ENCODE results near the gene PIAS3.

Gene PIAS3

DNA sequence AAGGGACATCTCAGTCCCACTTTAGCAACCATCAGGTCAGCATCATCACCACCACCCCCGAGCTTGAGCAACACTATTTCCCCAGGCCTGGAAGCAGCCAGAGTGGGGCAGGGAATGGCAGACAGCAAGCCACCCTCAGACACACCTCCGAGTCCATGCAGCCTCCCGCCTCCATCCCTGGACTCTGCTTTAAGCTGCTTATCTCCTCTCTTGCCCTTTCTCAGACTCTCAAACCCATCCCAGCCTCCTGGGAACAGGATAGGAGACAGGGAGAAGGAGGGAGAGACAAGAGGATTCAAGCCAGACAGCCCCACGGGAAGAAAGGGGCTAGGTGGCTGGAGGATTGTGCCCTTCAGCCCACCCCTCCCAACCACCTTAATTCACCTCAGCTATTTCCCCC, 1.7 kb downstream of the PIAS3 start:
- Histone ChIP-seq H3K9me3 (ENCODE audit: control insufficient read depth, insufficient read depth, low read depth, low read length) (no peaks in the 10 kb centered on the region), H3K4me1 (ENCODE audit: control insufficient read depth, insufficient read depth, low read length) (no peaks in the 10 kb centered on the region), H3K27ac (ENCODE audit: extremely low read depth, low read depth, low read length) (no peak overlapping the region), H3K4me3 (ENCODE audit: low read depth, low read length) (no peak overlapping the region), H3K36me3 (ENCODE audit: control insufficient read depth in 2 of 2, insufficient read depth in 1 of 2, low read length in 2 of 2) (peaks cover 14 to 49% of the 10 kb centered on the region in 2 experiments)
- ChIA-PET POLR2A (interaction anchor here (2.9 to 4.6 kb wide), 2 partner anchors 10 to 33 kb away, joined by 23 to 127 read pairs; partner anchors contain the start of genes NUDT17, POLR3C and RNF115), CTCF (interaction anchor here (1.0 to 9.6 kb wide), 3 partner anchors 11 to 53 kb away, joined by 4 to 190 read pairs (median 25); partner anchors contain the start of genes ITGA10 and NUDT17)
- no peak for TF ChIP-seq KLF9 (tag by site-specific recombination; IDR thresholded peaks at IDR 0.05; ENCODE audit: low read depth)
- no peak for TF ChIP-seq ZNF341 (tag by site-specific recombination; IDR thresholded peaks at IDR 0.05; ENCODE audit: low read depth)
- no peak for TF ChIP-seq ZNF510 (tag by site-specific recombination; IDR thresholded peaks at IDR 0.05; ENCODE audit: insufficient replicate concordance)
- TF ChIP-seq INSM2 (tag by site-specific recombination; IDR thresholded peaks at IDR 0.05), result no peak
- no peak for TF ChIP-seq ZIC2 (tag by site-specific recombination; IDR thresholded peaks at IDR 0.05)
- TF ChIP-seq, protein P1, sequence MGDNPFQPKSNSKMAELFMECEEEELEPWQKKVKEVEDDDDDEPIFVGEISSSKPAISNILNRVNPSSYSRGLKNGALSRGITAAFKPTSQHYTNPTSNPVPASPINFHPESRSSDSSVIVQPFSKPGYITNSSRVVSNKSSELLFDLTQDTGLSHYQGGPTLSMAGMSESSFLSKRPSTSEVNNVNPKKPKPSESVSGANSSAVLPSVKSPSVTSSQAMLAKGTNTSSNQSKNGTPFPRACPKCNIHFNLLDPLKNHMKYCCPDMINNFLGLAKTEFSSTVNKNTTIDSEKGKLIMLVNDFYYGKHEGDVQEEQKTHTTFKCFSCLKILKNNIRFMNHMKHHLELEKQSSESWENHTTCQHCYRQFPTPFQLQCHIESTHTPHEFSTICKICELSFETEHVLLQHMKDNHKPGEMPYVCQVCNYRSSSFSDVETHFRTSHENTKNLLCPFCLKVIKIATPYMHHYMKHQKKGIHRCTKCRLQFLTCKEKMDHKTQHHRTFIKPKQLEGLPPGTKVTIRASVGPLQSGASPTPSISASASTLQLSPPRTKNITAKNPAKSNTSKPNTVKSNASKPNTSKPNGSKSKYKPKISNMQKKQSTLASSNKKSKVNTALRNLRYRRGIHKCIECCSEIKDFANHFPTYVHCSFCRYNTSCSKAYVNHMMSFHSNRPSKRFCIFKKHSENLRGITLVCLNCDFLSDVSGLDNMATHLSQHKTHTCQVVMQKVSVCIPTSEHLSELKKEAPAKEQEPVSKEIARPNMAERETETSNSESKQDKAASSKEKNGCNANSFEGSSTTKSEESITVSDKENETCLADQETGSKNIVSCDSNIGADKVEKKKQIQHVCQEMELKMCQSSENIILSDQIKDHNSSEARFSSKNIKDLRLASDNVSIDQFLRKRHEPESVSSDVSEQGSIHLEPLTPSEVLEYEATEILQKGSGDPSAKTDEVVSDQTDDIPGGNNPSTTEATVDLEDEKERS (tag by site-specific recombination; IDR thresholded peaks at IDR 0.05), result no peak
- TF ChIP-seq ZNF645 (tag by site-specific recombination; IDR thresholded peaks at IDR 0.05), result no peak
- TF ChIP-seq ZNF394 (tag by site-specific recombination; IDR thresholded peaks at IDR 0.05; ENCODE audit: borderline replicate concordance), result no peak
- TF ChIP-seq PBX3 (CRISPR knock-in tag; IDR thresholded peaks at IDR 0.05), result no peak
- TF ChIP-seq ZFP41 (tag by site-specific recombination; IDR thresholded peaks at IDR 0.05; ENCODE audit: borderline replicate concordance), result no peak
- TF ChIP-seq, protein P2, sequence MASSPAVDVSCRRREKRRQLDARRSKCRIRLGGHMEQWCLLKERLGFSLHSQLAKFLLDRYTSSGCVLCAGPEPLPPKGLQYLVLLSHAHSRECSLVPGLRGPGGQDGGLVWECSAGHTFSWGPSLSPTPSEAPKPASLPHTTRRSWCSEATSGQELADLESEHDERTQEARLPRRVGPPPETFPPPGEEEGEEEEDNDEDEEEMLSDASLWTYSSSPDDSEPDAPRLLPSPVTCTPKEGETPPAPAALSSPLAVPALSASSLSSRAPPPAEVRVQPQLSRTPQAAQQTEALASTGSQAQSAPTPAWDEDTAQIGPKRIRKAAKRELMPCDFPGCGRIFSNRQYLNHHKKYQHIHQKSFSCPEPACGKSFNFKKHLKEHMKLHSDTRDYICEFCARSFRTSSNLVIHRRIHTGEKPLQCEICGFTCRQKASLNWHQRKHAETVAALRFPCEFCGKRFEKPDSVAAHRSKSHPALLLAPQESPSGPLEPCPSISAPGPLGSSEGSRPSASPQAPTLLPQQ (tag by site-specific recombination; IDR thresholded peaks at IDR 0.05), result no peak
- TF ChIP-seq ZNF16 (tag by site-specific recombination; IDR thresholded peaks at IDR 0.05; ENCODE audit: low read depth), result no peak
- no peak for TF ChIP-seq ZNF266 (tag by site-specific recombination; IDR thresholded peaks at IDR 0.05; ENCODE audit: low read depth)
- no peak for TF ChIP-seq ZNF585B (tag by site-specific recombination; IDR thresholded peaks at IDR 0.05)

- Histone ChIP-seq H3K4me1 (ENCODE audit: control insufficient read depth, insufficient read depth, low read length) (no peaks in the 10 kb centered on the region), H3K9me3 (ENCODE audit: control insufficient read depth, insufficient read depth, low read depth, low read length) (no peaks in the 10 kb centered on the region), H3K36me3 (ENCODE audit: control insufficient read depth in 2 of 2, insufficient read depth in 1 of 2, low read length in 2 of 2) (peaks cover 29 to 63% of the 10 kb centered on the region in 2 experiments), H3K27ac (ENCODE audit: extremely low read depth, low read depth, low read length) (no peak overlapping the region), H3K4me3 (ENCODE audit: low read depth, low read length) (no peak overlapping the region)
- TF ChIP-seq ZNF19 (tag by site-specific recombination; IDR thresholded peaks at IDR 0.05; ENCODE audit: low read depth) (no peak), ZNF623 (tag by site-specific recombination; IDR thresholded peaks at IDR 0.05) (no peak), TCF7L2 (IDR thresholded peaks at IDR 0.05; ENCODE audit: borderline replicate concordance, low read depth, low read length) (no peak)
- POLR2A ChIA-PET, result interaction anchor here (4.6 kb wide), 1 partner anchor 9 kb away, joined by 127 read pairs; the partner anchor contains the start of gene NUDT17
- CTCF ChIA-PET, result interaction anchor here (9.6 kb wide), 1 partner anchor 9 kb away, joined by 190 read pairs; the partner anchor contains the start of gene NUDT17
These were observed 3.4 kb downstream of the PIAS3 start for GRCh38 chr1:145855426-145855948.

All from HEK293 (cell line).